Osteocyte (in vitro differentiated cells): ENCODE data around the gene CCL20. TPM values are rescaled to one million over a fixed set of nuclear protein-coding genes. Genes with fewer than 3 reads are reported as not detected.

Experiments used
- DNase-seq: peaks from one replicate; pipeline ENCODE4 v3.0.0; 2021; ENCODE audit warnings: mixed read lengths; ENCODE audit not compliant: unreplicated experiment; ENCODE audit errors: extremely low spot score
- H3K27ac Mint-ChIP-seq: one replicate; pipeline ENCODE4 v1.8.0; 2021; ENCODE audit warnings: mild to moderate bottlenecking, mixed read lengths; ENCODE audit not compliant: unreplicated experiment
- H3K27me3 Mint-ChIP-seq: one replicate; pipeline ENCODE4 v1.8.0; 2021; ENCODE audit warnings: mixed read lengths; ENCODE audit not compliant: unreplicated experiment
- H3K36me3 Mint-ChIP-seq: one replicate; pipeline ENCODE4 v1.8.0; 2021; ENCODE audit warnings: mixed read lengths; ENCODE audit not compliant: unreplicated experiment
- H3K4me1 Mint-ChIP-seq: one replicate; pipeline ENCODE4 v1.8.0; 2021; ENCODE audit warnings: mixed read lengths; ENCODE audit not compliant: unreplicated experiment
- H3K4me3 Mint-ChIP-seq: one replicate; pipeline ENCODE4 v1.8.0; 2021; ENCODE audit warnings: mild to moderate bottlenecking, moderate library complexity, mixed read lengths; ENCODE audit not compliant: unreplicated experiment
- H3K9me3 Mint-ChIP-seq: one replicate; pipeline ENCODE4 v1.8.0; 2021; ENCODE audit warnings: mixed read lengths; ENCODE audit not compliant: unreplicated experiment
- total RNA-seq: library from RNA; stranded (reverse); gene quantifications from 2 replicates; pipeline ENCODE4 v1.2.1, GENCODE V29; 2021
- TF ChIP-seq, protein P1 (sequence below): fragments of 200-600 bp; sonication (generic); IDR thresholded peaks from 2 replicates; pipeline ENCODE4 v1.5.0; 2021; ENCODE audit warnings: antibody characterized with exemption, mild to moderate bottlenecking, moderate library complexity

The CCL20 gene
- total RNA-seq, 1 donor from 2014 or later, result not detected

- peaks cover 18% of the 10 kb centered on the region for H3K4me1 Mint-ChIP-seq
Observed at GRCh38 chr2:227848146-227848545, 34.5 kb downstream of the CCL20 start.

DNA sequence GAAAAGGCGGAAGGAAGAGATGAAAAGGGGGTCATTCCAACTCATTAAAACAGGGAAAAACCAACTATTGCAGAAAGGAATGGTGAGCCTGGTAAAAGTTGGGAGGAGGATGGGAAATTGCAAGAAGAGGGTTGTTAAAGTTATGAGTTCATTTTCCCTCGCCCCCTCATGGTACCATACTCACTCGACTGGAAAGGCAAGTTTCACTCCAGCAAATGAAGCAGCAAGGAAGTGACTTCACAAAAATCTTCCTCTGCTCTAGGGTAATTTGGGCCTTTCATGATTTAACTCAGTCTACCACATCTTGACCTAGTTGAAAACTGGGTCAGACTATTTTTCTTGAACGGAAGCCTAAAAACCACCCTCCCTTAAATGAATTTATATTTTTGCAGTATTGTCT, 34.9 kb downstream of the CCL20 start:
- DNase-seq, result no peak
- no peaks in the 10 kb centered on the region for H3K9me3 Mint-ChIP-seq
- H3K4me3 Mint-ChIP-seq, result no peak overlapping the region
- H3K4me1 Mint-ChIP-seq, result peaks cover 23% of the 10 kb centered on the region
- no peak overlapping the region for H3K27ac Mint-ChIP-seq
- H3K27me3 Mint-ChIP-seq, result no peaks in the 10 kb centered on the region
- no peaks in the 10 kb centered on the region for H3K36me3 Mint-ChIP-seq
- TF ChIP-seq, protein P1, sequence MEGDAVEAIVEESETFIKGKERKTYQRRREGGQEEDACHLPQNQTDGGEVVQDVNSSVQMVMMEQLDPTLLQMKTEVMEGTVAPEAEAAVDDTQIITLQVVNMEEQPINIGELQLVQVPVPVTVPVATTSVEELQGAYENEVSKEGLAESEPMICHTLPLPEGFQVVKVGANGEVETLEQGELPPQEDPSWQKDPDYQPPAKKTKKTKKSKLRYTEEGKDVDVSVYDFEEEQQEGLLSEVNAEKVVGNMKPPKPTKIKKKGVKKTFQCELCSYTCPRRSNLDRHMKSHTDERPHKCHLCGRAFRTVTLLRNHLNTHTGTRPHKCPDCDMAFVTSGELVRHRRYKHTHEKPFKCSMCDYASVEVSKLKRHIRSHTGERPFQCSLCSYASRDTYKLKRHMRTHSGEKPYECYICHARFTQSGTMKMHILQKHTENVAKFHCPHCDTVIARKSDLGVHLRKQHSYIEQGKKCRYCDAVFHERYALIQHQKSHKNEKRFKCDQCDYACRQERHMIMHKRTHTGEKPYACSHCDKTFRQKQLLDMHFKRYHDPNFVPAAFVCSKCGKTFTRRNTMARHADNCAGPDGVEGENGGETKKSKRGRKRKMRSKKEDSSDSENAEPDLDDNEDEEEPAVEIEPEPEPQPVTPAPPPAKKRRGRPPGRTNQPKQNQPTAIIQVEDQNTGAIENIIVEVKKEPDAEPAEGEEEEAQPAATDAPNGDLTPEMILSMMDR, result no peak

More at GRCh38 chr2:227848146-227848545, 34.5 kb downstream of the CCL20 start:
- H3K4me3 Mint-ChIP-seq, result no peak overlapping the region
- H3K27ac Mint-ChIP-seq, result no peak overlapping the region
- DNase-seq, result no peak
- no peaks in the 10 kb centered on the region for H3K36me3 Mint-ChIP-seq
- TF ChIP-seq, protein P1, result no peak
- no peaks in the 10 kb centered on the region for H3K27me3 Mint-ChIP-seq
- no peaks in the 10 kb centered on the region for H3K9me3 Mint-ChIP-seq

GRCh38 chr2:227849906-227850305, 36.3 kb downstream of the CCL20 start:
- H3K9me3 Mint-ChIP-seq, result no peaks in the 10 kb centered on the region
- no peaks in the 10 kb centered on the region for H3K36me3 Mint-ChIP-seq
- no peak overlapping the region for H3K4me3 Mint-ChIP-seq
- no peak for DNase-seq
- peaks cover 28% of the 10 kb centered on the region for H3K4me1 Mint-ChIP-seq
- no peak overlapping the region for H3K27ac Mint-ChIP-seq
- H3K27me3 Mint-ChIP-seq, result no peaks in the 10 kb centered on the region
- TF ChIP-seq, protein P1, result no peak

- TF ChIP-seq, protein P1, result no peak
- Mint-ChIP-seq H3K4me3 (no peak overlapping the region), H3K27ac (no peak overlapping the region), H3K27me3 (no peaks in the 10 kb centered on the region), H3K4me1 (peaks cover 25% of the 10 kb centered on the region), H3K9me3 (no peaks in the 10 kb centered on the region), H3K36me3 (no peaks in the 10 kb centered on the region)
- no peak for DNase-seq
Observed at GRCh38 chr2:227853204-227853629, 39.6 kb downstream of the CCL20 start.

- DNase-seq, result no peak
- H3K27me3 Mint-ChIP-seq, result no peaks in the 10 kb centered on the region
- no peak overlapping the region for H3K4me3 Mint-ChIP-seq
- H3K36me3 Mint-ChIP-seq, result no peaks in the 10 kb centered on the region
- peaks cover 23% of the 10 kb centered on the region for H3K4me1 Mint-ChIP-seq
- H3K9me3 Mint-ChIP-seq, result no peaks in the 10 kb centered on the region
- TF ChIP-seq, protein P1, result no peak
- H3K27ac Mint-ChIP-seq, result no peak overlapping the region
Observed at GRCh38 chr2:227853765-227854271, 40.2 kb downstream of the CCL20 start.
